SK-N-SH treated with all-trans-retinoic acid at 6 μM for 48 hours (cell line): ENCODE data around the gene LCLAT1.
A peak's percentile ranks its signal among the peaks of the same experiment; 100 is the strongest.

Experiments used
- ATAC-seq: fragments of 200-7000 bp; cut with Tn5 transposase; 3 replicates; pipeline ENCODE4 v1.9.1; 2020; ENCODE audit warnings: mild to moderate bottlenecking, moderate library complexity
- ARNTL ChIP-seq: fragments of 450-650 bp; formaldehyde crosslinking; IDR thresholded peaks from 2 replicates; pipeline ENCODE4 v1.5.0; 2020; ENCODE audit warnings: low read depth, mild to moderate bottlenecking, moderate library complexity, borderline replicate concordance
- BACH2 ChIP-seq: fragments of 250-450 bp; sonication (Bioruptor Pico); IDR thresholded peaks from 2 replicates; pipeline ENCODE4 v1.9.0; 2021; ENCODE audit warnings: mild to moderate bottlenecking, borderline replicate concordance
- CSDC2 ChIP-seq: fragments of 250-450 bp; sonication (Bioruptor Pico); IDR thresholded peaks from 2 replicates; pipeline ENCODE4 v1.5.0; 2020; ENCODE audit warnings: mild to moderate bottlenecking, moderate library complexity
- ESRRG ChIP-seq: fragments of 250-450 bp; sonication (Bioruptor Pico); IDR thresholded peaks from 2 replicates; pipeline ENCODE4 v1.6.1; 2021; ENCODE audit warnings: mild to moderate bottlenecking
- GLIS3 ChIP-seq: fragments of 250-450 bp; sonication (Bioruptor Pico); IDR thresholded peaks from 2 replicates; pipeline ENCODE4 v1.5.0; 2020; ENCODE audit warnings: mild to moderate bottlenecking, moderate library complexity
- ISL1 ChIP-seq: fragments of 250-450 bp; sonication (Bioruptor Pico); IDR thresholded peaks from 2 replicates; pipeline ENCODE4 v2.1.2; 2022; ENCODE audit warnings: mild to moderate bottlenecking, moderate library complexity
- OSR1 ChIP-seq: fragments of 250-450 bp; sonication (Bioruptor Pico); IDR thresholded peaks from 2 replicates; pipeline ENCODE4 v1.8.0; 2022; ENCODE audit warnings: moderate library complexity, mild to moderate bottlenecking, inconsistent platforms
- PATZ1 ChIP-seq: fragments of 250-450 bp; sonication (Bioruptor Pico); IDR thresholded peaks from 2 replicates; pipeline ENCODE4 v1.8.0; 2020; ENCODE audit warnings: mild to moderate bottlenecking, moderate library complexity, borderline replicate concordance
- POU6F1 ChIP-seq: fragments of 250-450 bp; sonication (Bioruptor Pico); IDR thresholded peaks from 2 replicates; pipeline ENCODE4 v1.8.0; 2021; ENCODE audit warnings: low read depth, mild to moderate bottlenecking, moderate library complexity, borderline replicate concordance
- PPARA ChIP-seq: fragments of 250-450 bp; sonication (Bioruptor Pico); IDR thresholded peaks from 2 replicates; pipeline ENCODE4 v1.5.0; 2020; ENCODE audit warnings: mild to moderate bottlenecking, borderline replicate concordance
- SNAI2 ChIP-seq: fragments of 250-450 bp; sonication (Bioruptor Pico); IDR thresholded peaks from 2 replicates; pipeline ENCODE4 v1.5.0; 2020; ENCODE audit warnings: mild to moderate bottlenecking, moderate library complexity
- TOX ChIP-seq: fragments of 250-450 bp; sonication (Bioruptor Pico); IDR thresholded peaks from 2 replicates; pipeline ENCODE4 v1.8.0; 2021; ENCODE audit warnings: mild to moderate bottlenecking, moderate library complexity, borderline replicate concordance
- ZC3H10 ChIP-seq: fragments of 250-450 bp; sonication (Bioruptor Pico); IDR thresholded peaks from 2 replicates; pipeline ENCODE4 v1.5.1; 2021; ENCODE audit warnings: mild to moderate bottlenecking, moderate library complexity
- ZFP3 ChIP-seq: fragments of 250-450 bp; sonication (Bioruptor Pico); IDR thresholded peaks from 2 replicates; pipeline ENCODE4 v1.5.0; 2020; ENCODE audit warnings: mild to moderate bottlenecking, moderate library complexity
- ZFP30 ChIP-seq: fragments of 450-650 bp; formaldehyde crosslinking; IDR thresholded peaks from 2 replicates; pipeline ENCODE4 v1.5.0; 2022; ENCODE audit warnings: mild to moderate bottlenecking, moderate library complexity
- ZNF565 ChIP-seq: fragments of 450-650 bp; formaldehyde crosslinking; conservative IDR thresholded peaks from 2 replicates; pipeline ENCODE4 v1.5.0; 2020; ENCODE audit warnings: low read depth, mild to moderate bottlenecking, moderate library complexity
- ZNF70 ChIP-seq: fragments of 450-650 bp; formaldehyde crosslinking; IDR thresholded peaks from 2 replicates; pipeline ENCODE4 v1.5.0; 2020; ENCODE audit warnings: mild to moderate bottlenecking, moderate library complexity
- ZNF8 ChIP-seq: fragments of 450-650 bp; formaldehyde crosslinking; IDR thresholded peaks from 2 replicates; pipeline ENCODE4 v1.5.0; 2020; ENCODE audit warnings: mild to moderate bottlenecking, moderate library complexity
- TF ChIP-seq, protein P1 (sequence below): fragments of 250-450 bp; sonication (Bioruptor Pico); IDR thresholded peaks from 2 replicates; pipeline ENCODE4 v1.5.0; 2020; ENCODE audit warnings: mild to moderate bottlenecking, moderate library complexity

LCLAT1 gene

GRCh38 chr2:30684996-30685395 is 237.9 kb downstream of the LCLAT1 start (continued):
- TF ChIP-seq, protein P1, sequence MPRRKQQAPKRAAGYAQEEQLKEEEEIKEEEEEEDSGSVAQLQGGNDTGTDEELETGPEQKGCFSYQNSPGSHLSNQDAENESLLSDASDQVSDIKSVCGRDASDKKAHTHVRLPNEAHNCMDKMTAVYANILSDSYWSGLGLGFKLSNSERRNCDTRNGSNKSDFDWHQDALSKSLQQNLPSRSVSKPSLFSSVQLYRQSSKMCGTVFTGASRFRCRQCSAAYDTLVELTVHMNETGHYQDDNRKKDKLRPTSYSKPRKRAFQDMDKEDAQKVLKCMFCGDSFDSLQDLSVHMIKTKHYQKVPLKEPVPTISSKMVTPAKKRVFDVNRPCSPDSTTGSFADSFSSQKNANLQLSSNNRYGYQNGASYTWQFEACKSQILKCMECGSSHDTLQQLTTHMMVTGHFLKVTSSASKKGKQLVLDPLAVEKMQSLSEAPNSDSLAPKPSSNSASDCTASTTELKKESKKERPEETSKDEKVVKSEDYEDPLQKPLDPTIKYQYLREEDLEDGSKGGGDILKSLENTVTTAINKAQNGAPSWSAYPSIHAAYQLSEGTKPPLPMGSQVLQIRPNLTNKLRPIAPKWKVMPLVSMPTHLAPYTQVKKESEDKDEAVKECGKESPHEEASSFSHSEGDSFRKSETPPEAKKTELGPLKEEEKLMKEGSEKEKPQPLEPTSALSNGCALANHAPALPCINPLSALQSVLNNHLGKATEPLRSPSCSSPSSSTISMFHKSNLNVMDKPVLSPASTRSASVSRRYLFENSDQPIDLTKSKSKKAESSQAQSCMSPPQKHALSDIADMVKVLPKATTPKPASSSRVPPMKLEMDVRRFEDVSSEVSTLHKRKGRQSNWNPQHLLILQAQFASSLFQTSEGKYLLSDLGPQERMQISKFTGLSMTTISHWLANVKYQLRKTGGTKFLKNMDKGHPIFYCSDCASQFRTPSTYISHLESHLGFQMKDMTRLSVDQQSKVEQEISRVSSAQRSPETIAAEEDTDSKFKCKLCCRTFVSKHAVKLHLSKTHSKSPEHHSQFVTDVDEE (CRISPR knock-in tag): no peak
- TF ChIP-seq PATZ1 (CRISPR knock-in tag): no peak
- no peak for TF ChIP-seq ARNTL (CRISPR knock-in tag)
- no peak for TF ChIP-seq PPARA (CRISPR knock-in tag)
- no peak for TF ChIP-seq CSDC2 (CRISPR knock-in tag)
- TF ChIP-seq POU6F1 (CRISPR knock-in tag): no peak
- no peak for TF ChIP-seq TOX (CRISPR knock-in tag)
- TF ChIP-seq SNAI2 (CRISPR knock-in tag): no peak
- no peak for TF ChIP-seq ZFP3 (CRISPR knock-in tag)
- TF ChIP-seq BACH2: no peak

GRCh38 chr2:30686000-30686399 is 239.0 kb downstream of the LCLAT1 start:
- TF ChIP-seq ZFP30 (CRISPR knock-in tag): no peak
- TF ChIP-seq, all 23 proteins: peak for 0
- peak; percentile 63 for ATAC-seq

DNA sequence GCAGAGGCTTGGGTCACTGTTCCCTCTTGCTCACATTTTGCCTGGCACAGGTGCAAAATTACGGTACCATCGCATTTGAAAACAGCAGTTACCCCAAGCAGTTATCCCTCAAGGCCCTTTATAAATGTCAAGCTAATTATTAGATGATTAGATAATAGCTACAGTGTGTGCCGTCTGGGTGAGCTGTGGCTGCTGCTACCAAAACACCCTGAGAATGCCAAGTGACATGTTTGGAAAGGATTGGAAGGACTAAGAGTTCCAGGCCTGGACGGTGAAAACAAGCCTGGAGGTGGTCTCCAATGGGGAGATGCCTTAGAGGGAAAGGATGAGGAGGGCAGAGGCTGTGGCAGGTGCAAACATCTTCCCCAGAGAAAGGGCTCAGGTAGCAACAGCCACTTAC is 239.6 kb downstream of the LCLAT1 start:
- no peak for ATAC-seq
- TF ChIP-seq BACH2 (no peak), CSDC2 (CRISPR knock-in tag) (no peak), ZNF8 (no peak), GLIS3 (no peak), PATZ1 (CRISPR knock-in tag) (no peak), SNAI2 (CRISPR knock-in tag) (no peak), ZC3H10 (CRISPR knock-in tag) (no peak), ZNF565 (CRISPR knock-in tag) (no peak), ESRRG (CRISPR knock-in tag) (no peak), ZNF70 (CRISPR knock-in tag) (no peak)
- TF ChIP-seq, all 23 proteins: peak for 0

DNA sequence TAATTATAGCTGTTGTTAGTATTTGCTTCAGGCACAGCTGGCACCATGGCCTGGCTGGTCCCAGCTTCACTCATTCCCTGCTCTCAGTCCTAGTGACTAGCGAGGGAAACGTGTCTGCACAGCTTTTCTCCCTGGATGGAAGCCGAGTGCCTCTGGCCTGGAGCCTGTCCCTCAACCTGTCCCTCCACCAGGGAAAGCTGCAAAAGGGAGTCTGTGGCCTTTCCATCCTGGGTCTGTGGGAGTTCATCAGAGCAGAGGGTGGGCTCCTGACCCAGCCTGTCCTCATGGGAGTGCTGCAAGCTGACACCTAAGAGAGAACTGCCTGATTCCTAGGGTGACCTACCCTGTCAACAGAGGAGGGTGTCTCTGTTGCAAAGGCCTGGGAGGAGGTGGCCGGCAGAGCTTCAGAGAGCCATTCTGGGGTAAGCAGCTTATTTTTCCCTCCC is 241.9 kb downstream of the LCLAT1 start:
- TF ChIP-seq ZNF565 (CRISPR knock-in tag): no peak
- TF ChIP-seq ZFP3 (CRISPR knock-in tag): no peak
- TF ChIP-seq TOX (CRISPR knock-in tag): no peak
- TF ChIP-seq SNAI2 (CRISPR knock-in tag): no peak
- TF ChIP-seq ISL1 (CRISPR knock-in tag): no peak
- TF ChIP-seq, protein P1 (CRISPR knock-in tag): no peak
- TF ChIP-seq CSDC2 (CRISPR knock-in tag): no peak
- no peak for TF ChIP-seq OSR1 (CRISPR knock-in tag)
- ATAC-seq: no peak
